Motor neuron (in vitro differentiated cells): ENCODE measurements around the gene ARFGAP1. TPM values are rescaled to one million over a fixed set of nuclear protein-coding genes. Genes with fewer than 3 reads are reported as not detected.

Experiments
- ATAC-seq, 8 experiments: fragments of 200-7000 bp; cut with Tn5 transposase; replicated peaks in 6 of 8; 2 replicates each; pipeline ENCODE4 v1.8.0; 2021; ENCODE audit warnings: mild to moderate bottlenecking in 8 of 8, moderate library complexity in 8 of 8
- H3K27ac ChIP-seq, 2 donors: fragments of 250-450 bp; sonication (Bioruptor Pico); 2 replicates each; pipeline ENCODE4 v1.9.0; 2021; ENCODE audit warnings: antibody characterized with exemption in 2 of 2, mild to moderate bottlenecking in 2 of 2, moderate library complexity in 1 of 2
- H3K4me1 ChIP-seq, 2 donors: fragments of 250-450 bp; sonication (Bioruptor Pico); replicated peaks in 1 of 2; 2 replicates each; pipeline ENCODE4 v1.6.1; 2021; ENCODE audit warnings: antibody characterized with exemption in 2 of 2, mild to moderate bottlenecking in 2 of 2, moderate library complexity in 1 of 2
- H3K4me3 ChIP-seq, 5 donors: fragments of 250-450 bp; sonication (Bioruptor Pico); 2 replicates each; pipeline ENCODE4 v1.9.0; 2021; ENCODE audit warnings: antibody characterized with exemption in 5 of 5, mild to moderate bottlenecking in 5 of 5, moderate library complexity in 4 of 5
- WGBS, 10 experiments: fragments of 450-650 bp; shearing (Covaris generic); methylation state at CpG; one replicate each; pipeline ENCODE4 v1.0.0; 2022; 5-methylcytosine and 5-hydroxymethylcytosine counted together
- in situ Hi-C, 9 experiments: fragments of 400-800 bp; cut with MboI; loops; one replicate each; pipeline ENCODE4 v1.15.0; 2021; ENCODE audit warnings: low sequenced_read_pairs in 9 of 9, low pct_unique_long_range_greater_than_20kb in 2 of 9; ENCODE audit not compliant: unreplicated experiment in 9 of 9
- total RNA-seq, 8 experiments: library from RNA; unstranded; fragments of 300-600 nt; gene quantifications; 2 replicates each; pipeline versions ENCODE4 v1.2.3 to v1.2.4, GENCODE V29; 2022

The ARFGAP1 gene
- total RNA-seq, 8 experiments from 2014 or later: 37.1 to 103 (median 66.8) TPM

- in situ Hi-C loops: loop anchor here in 1 of 9 experiments (25.0 kb wide), 1 partner anchor 100 kb away; no protein-coding TSS in a partner anchor
- 80 to 100% (median 93%) methylated on average over 1 to 8 of the region's 23 CpGs; no CpG with 5 or more reads in 5 of the 10 experiments for WGBS, 10 experiments
- Histone ChIP-seq H3K4me1 (peaks cover 6 to 8% of the 10 kb centered on the region in 2 donors), H3K4me3 (no peak overlapping the region), H3K27ac (no peak overlapping the region)
- ATAC-seq: peak in 2 of 8 experiments; percentile 39 to 42
These were observed 14.4 kb downstream of the ARFGAP1 start for GRCh38 chr20:63286781-63287696.

GRCh38 chr20:63287697-63288580, 15.3 kb downstream of the ARFGAP1 start:
- in situ Hi-C loops: loop anchor here in 1 of 9 experiments (25.0 kb wide), 1 partner anchor 99 kb away; no protein-coding TSS in a partner anchor
- no peak for ATAC-seq

GRCh38 chr20:63288581-63289251, 16.1 kb downstream of the ARFGAP1 start:
- in situ Hi-C loops: loop anchor here in 1 of 9 experiments (25.0 kb wide), 1 partner anchor 99 kb away; no protein-coding TSS in a partner anchor
- peaks cover 6 to 8% of the 10 kb centered on the region in 2 donors for H3K4me1 ChIP-seq
- no peak overlapping the region for H3K4me3 ChIP-seq
- ATAC-seq: peak in 4 of 8 experiments; percentile 1 to 6 (median 3)
- 73 to 93% (median 83%) methylated on average over 2 to 8 of the region's 28 CpGs; no CpG with 5 or more reads in 6 of the 10 experiments for WGBS, 10 experiments
- no peak overlapping the region for H3K27ac ChIP-seq

More at GRCh38 chr20:63287697-63288580, 15.3 kb downstream of the ARFGAP1 start:
- H3K4me3 ChIP-seq: no peak overlapping the region
- WGBS, 10 experiments: 82 to 100% (median 91%) methylated on average over 2 to 13 of the region's 55 CpGs; no CpG with 5 or more reads in 7 of the 10 experiments
- no peak overlapping the region for H3K27ac ChIP-seq
- H3K4me1 ChIP-seq: peaks cover 6 to 8% of the 10 kb centered on the region in 2 donors

GRCh38 chr20:63289311-63290135, 16.9 kb downstream of the ARFGAP1 start:
- in situ Hi-C loops: loop anchor here in 1 of 9 experiments (25.0 kb wide), 1 partner anchor 98 kb away; no protein-coding TSS in a partner anchor

GRCh38 chr20:63290136-63290676, 17.6 kb downstream of the ARFGAP1 start:
- H3K4me3 ChIP-seq: no peak overlapping the region
- H3K27ac ChIP-seq: no peak overlapping the region
- peaks cover 8 to 14% of the 10 kb centered on the region in 2 donors for H3K4me1 ChIP-seq
- WGBS, 10 experiments: 94 to 100% (median 96%) methylated on average over 2 to 5 of the region's 17 CpGs; no CpG with 5 or more reads in 7 of the 10 experiments
- peak in 2 of 8 experiments; percentile 1 to 2 for ATAC-seq
- in situ Hi-C loops: loop anchor here in 1 of 9 experiments (25.0 kb wide), 1 partner anchor 97 kb away; no protein-coding TSS in a partner anchor

More at GRCh38 chr20:63289311-63290135, 16.9 kb downstream of the ARFGAP1 start:
- Histone ChIP-seq H3K4me3 (no peak overlapping the region), H3K27ac (no peak overlapping the region), H3K4me1 (peaks cover 6 to 9% of the 10 kb centered on the region in 2 donors)
- 87% methylated on average over 3 of the region's 25 CpGs; no CpG with 5 or more reads in 9 of the 10 experiments for WGBS, 10 experiments
- no peak for ATAC-seq

- Histone ChIP-seq H3K4me3 (no peak overlapping the region), H3K27ac (peak overlapping the region in 1 of 2 donors; percentile 7), H3K4me1 (peaks cover 15 to 21% of the 10 kb centered on the region in 2 donors)
- in situ Hi-C loops: loop anchor here in 1 of 9 experiments (25.0 kb wide), 1 partner anchor 96 kb away; no protein-coding TSS in a partner anchor
- ATAC-seq: peak; percentile 23 to 75 (median 40)
- 0 to 53% (median 3%) methylated on average over 1 to 5 of the region's 26 CpGs; no CpG with 5 or more reads in 5 of the 10 experiments for WGBS, 10 experiments
These were observed 18.3 kb downstream of the ARFGAP1 start for GRCh38 chr20:63290677-63291472.

GRCh38 chr20:63291811-63292210, 19.2 kb downstream of the ARFGAP1 start:
- 60 to 100% (median 90%) methylated on average over 1 of the region's 10 CpGs; no CpG with 5 or more reads in 6 of the 10 experiments for WGBS, 10 experiments
- in situ Hi-C loops: loop anchor here in 1 of 9 experiments (25.0 kb wide), 1 partner anchor 95 kb away; no protein-coding TSS in a partner anchor
- H3K27ac ChIP-seq: no peak overlapping the region
- H3K4me3 ChIP-seq: no peak overlapping the region
- H3K4me1 ChIP-seq: peaks cover 24 to 30% of the 10 kb centered on the region in 2 donors
- no peak for ATAC-seq

GRCh38 chr20:63292292-63292701, 19.7 kb downstream of the ARFGAP1 start:
- WGBS, 10 experiments: 80 to 93% (median 87%) methylated on average over 3 to 5 of the region's 16 CpGs; no CpG with 5 or more reads in 7 of the 10 experiments
- H3K4me1 ChIP-seq: peaks cover 26 to 31% of the 10 kb centered on the region in 2 donors
- H3K4me3 ChIP-seq: no peak overlapping the region
- ATAC-seq: no peak
- H3K27ac ChIP-seq: no peak overlapping the region
- in situ Hi-C loops: loop anchor here in 1 of 9 experiments (25.0 kb wide), 1 partner anchor 95 kb away; no protein-coding TSS in a partner anchor

GRCh38 chr20:63292904-63293303, 20.3 kb downstream of the ARFGAP1 start, which contains the start of gene COL20A1:
TSS of gene COL20A1 (plus strand) at chr20:63293186. CDS start at chr20:63295108, 1,922 bp downstream.
- H3K4me1 ChIP-seq: peaks cover 26 to 31% of the 10 kb centered on the region in 2 donors
- H3K4me3 ChIP-seq: no peak within 1 kb of the TSS
- ATAC-seq: no peak
- WGBS, 10 experiments: no CpG with 5 or more reads among the region's 7 CpGs
- H3K27ac ChIP-seq: no peak within 1 kb of the TSS
- in situ Hi-C loops: loop anchor here in 1 of 9 experiments (25.0 kb wide), 1 partner anchor 94 kb away; no protein-coding TSS in a partner anchor

- WGBS, 10 experiments: 20% methylated on average over 1 of the region's 11 CpGs; no CpG with 5 or more reads in 9 of the 10 experiments
- ATAC-seq: no peak
- no peak overlapping the region for H3K4me3 ChIP-seq
- in situ Hi-C loops: loop anchor here in 1 of 9 experiments (25.0 kb wide), 1 partner anchor 94 kb away; no protein-coding TSS in a partner anchor
- H3K4me1 ChIP-seq: peaks cover 26 to 31% of the 10 kb centered on the region in 2 donors
- H3K27ac ChIP-seq: no peak overlapping the region
These were observed 20.8 kb downstream of the ARFGAP1 start for GRCh38 chr20:63293456-63293855.
